PC-9 (cell line): ENCODE data around the gene NAA50.

Source experiments
- CTCF ChIP-seq: fragments of 200-600 bp; sonication (generic); conservative IDR thresholded peaks from 2 replicates; pipeline ENCODE4 v1.6.1; 2017; ENCODE audit warnings: mixed run types, antibody characterized with exemption, mild to moderate bottlenecking, moderate library complexity
- EZH2 ChIP-seq: fragments of 200-600 bp; sonication (generic); IDR thresholded peaks from 2 replicates; pipeline ENCODE4 v1.8.0; 2017; ENCODE audit warnings: antibody characterized with exemption, low read depth

DNA sequence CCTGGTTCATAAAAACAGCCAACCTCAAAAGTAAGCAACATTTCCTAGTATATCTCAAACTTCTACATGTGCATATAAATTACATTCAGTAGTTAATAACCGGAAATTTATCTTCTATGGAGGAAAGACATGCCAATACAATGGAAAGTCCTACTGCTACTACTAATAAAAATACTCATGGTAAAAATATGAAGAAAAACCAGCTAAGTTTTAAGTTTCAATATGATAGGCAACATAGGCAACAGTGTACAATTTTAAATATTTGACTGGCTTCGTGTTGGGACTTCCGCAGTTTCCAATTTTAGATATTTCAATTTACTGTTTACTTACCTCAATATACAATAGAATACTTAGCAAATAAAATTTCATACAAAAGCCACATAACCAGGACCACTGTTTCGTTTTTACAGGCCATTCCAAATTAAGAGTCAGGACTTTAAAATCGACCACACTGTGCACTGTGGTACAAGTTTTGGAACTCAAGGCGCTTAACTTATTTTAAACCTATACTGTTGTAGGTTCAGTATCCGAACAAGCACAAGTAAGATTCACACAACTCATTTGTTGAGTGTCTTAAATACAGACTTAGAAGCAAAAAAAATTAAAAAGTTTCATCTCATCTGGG lies 2.9 kb downstream of the NAA50 start:
- TF ChIP-seq CTCF: no peak
- no peak for TF ChIP-seq EZH2
